Parathyroid adenoma (tissue), 2 donors: ENCODE measurements around the gene PDZRN3.

Experiments used
- H2AFZ ChIP-seq: fragments of 300-600 bp; sonication (generic); one replicate; pipeline ENCODE4 v1.7.0; 2017; ENCODE audit warnings: antibody characterized with exemption, mild to moderate bottlenecking
- H3K27ac ChIP-seq: fragments of 300-600 bp; sonication (generic); one replicate; pipeline ENCODE4 v1.7.0; 2017
- H3K27me3 ChIP-seq: fragments of 300-600 bp; sonication (generic); one replicate; pipeline ENCODE4 v1.7.0; 2017; ENCODE audit warnings: low read length; ENCODE audit not compliant: control insufficient read depth, insufficient read depth
- H3K36me3 ChIP-seq: fragments of 300-600 bp; sonication (generic); one replicate; pipeline ENCODE4 v1.7.0; 2017; ENCODE audit warnings: low read length; ENCODE audit not compliant: control insufficient read depth, insufficient read depth
- H3K4me1 ChIP-seq: fragments of 300-600 bp; sonication (generic); one replicate; pipeline ENCODE4 v1.7.0; 2017; ENCODE audit warnings: control low read depth
- H3K4me2 ChIP-seq: fragments of 300-600 bp; sonication (generic); one replicate; pipeline ENCODE4 v1.7.0; 2017; ENCODE audit warnings: low read length
- H3K4me3 ChIP-seq: fragments of 300-600 bp; sonication (generic); one replicate; pipeline ENCODE4 v1.7.0; 2017; ENCODE audit warnings: low read depth, low read length
- H3K79me2 ChIP-seq: fragments of 300-600 bp; sonication (generic); one replicate; pipeline ENCODE4 v1.7.0; 2017; ENCODE audit warnings: control low read depth
- H3K9ac ChIP-seq: fragments of 300-600 bp; sonication (generic); one replicate; pipeline ENCODE4 v1.7.0; 2017; ENCODE audit warnings: mild to moderate bottlenecking
- H3K9me3 ChIP-seq: fragments of 300-600 bp; sonication (generic); one replicate; pipeline ENCODE4 v1.7.0; 2017; ENCODE audit warnings: low read length; ENCODE audit not compliant: control insufficient read depth
- CTCF ChIP-seq: fragments of 300-600 bp; sonication (generic); IDR thresholded peaks from one replicate; pipeline ENCODE4 v1.7.0; 2017; ENCODE audit warnings: antibody characterized with exemption, mild to moderate bottlenecking
- donor health status: primary hyperparathyroidism.

Gene PDZRN3

GRCh38 chr3:73556520-73557372, 68.0 kb downstream of the PDZRN3 start:
- Histone ChIP-seq H3K27me3 (no peaks in the 10 kb centered on the region), H3K9me3 (no peaks in the 10 kb centered on the region), H3K4me1 (no peaks in the 10 kb centered on the region), H3K4me2 (no peak overlapping the region), H3K79me2 (no peaks in the 10 kb centered on the region), H3K36me3 (no peaks in the 10 kb centered on the region), H2AFZ (no peak overlapping the region), H3K27ac (no peak overlapping the region), H3K4me3 (no peak overlapping the region), H3K9ac (no peak overlapping the region)
- no peak for TF ChIP-seq CTCF

- Histone ChIP-seq H3K4me1 (no peaks in the 10 kb centered on the region), H3K79me2 (no peaks in the 10 kb centered on the region), H3K36me3 (no peaks in the 10 kb centered on the region), H3K4me2 (no peak overlapping the region), H3K9me3 (no peaks in the 10 kb centered on the region), H3K27ac (no peak overlapping the region), H3K27me3 (no peaks in the 10 kb centered on the region), H3K4me3 (no peak overlapping the region), H3K9ac (no peak overlapping the region), H2AFZ (no peak overlapping the region)
- no peak for TF ChIP-seq CTCF
Measured at GRCh38 chr3:73555076-73555475, 69.7 kb downstream of the PDZRN3 start.

GRCh38 chr3:73552700-73553099, 72.0 kb downstream of the PDZRN3 start:
- H3K4me1 ChIP-seq = no peaks in the 10 kb centered on the region
- H3K4me3 ChIP-seq = no peak overlapping the region
- H3K27me3 ChIP-seq = no peaks in the 10 kb centered on the region
- H3K9ac ChIP-seq = no peak overlapping the region
- no peaks in the 10 kb centered on the region for H3K36me3 ChIP-seq
- no peak for TF ChIP-seq CTCF
- H3K27ac ChIP-seq = no peak overlapping the region
- H3K4me2 ChIP-seq = no peak overlapping the region
- H3K9me3 ChIP-seq = no peaks in the 10 kb centered on the region
- H2AFZ ChIP-seq = no peak overlapping the region
- H3K79me2 ChIP-seq = no peaks in the 10 kb centered on the region

- no peak overlapping the region for H2AFZ ChIP-seq
- H3K27me3 ChIP-seq = no peaks in the 10 kb centered on the region
- TF ChIP-seq CTCF = no peak
- H3K4me2 ChIP-seq = no peak overlapping the region
- no peaks in the 10 kb centered on the region for H3K36me3 ChIP-seq
- no peaks in the 10 kb centered on the region for H3K79me2 ChIP-seq
- no peak overlapping the region for H3K4me3 ChIP-seq
- H3K27ac ChIP-seq = no peak overlapping the region
- no peaks in the 10 kb centered on the region for H3K4me1 ChIP-seq
- H3K9ac ChIP-seq = no peak overlapping the region
- H3K9me3 ChIP-seq = no peaks in the 10 kb centered on the region
Measured at GRCh38 chr3:73550032-73550431, 74.7 kb downstream of the PDZRN3 start.
